ENCODE measurements around the gene MTMR12.

The MTMR12 gene

GRCh38 chr5:32279223-32279622 lies 33.5 kb downstream of the MTMR12 start:
- Histone ChIP-seq H3F3A (ENCODE audit: control insufficient read depth, insufficient read depth) (peaks cover 16% of the 10 kb centered on the region), H3K27me3 (ENCODE audit: control insufficient read depth, low read length) (no peaks in the 10 kb centered on the region), H3K9me3 (ENCODE audit: control insufficient read depth, insufficient read depth, low read length) (no peaks in the 10 kb centered on the region), H3K4me2 (ENCODE audit: low read length) (peak overlapping the region; percentile 17; the same call in 1 of the 2 replicates), H3K9me2 (replicated peaks; ENCODE audit: control insufficient read depth, low read length) (no peaks in the 10 kb centered on the region), H4K20me1 (ENCODE audit: control insufficient read depth, insufficient read depth, low read depth, low read length) (peaks cover 10% of the 10 kb centered on the region; the same call in 1 of the 2 replicates), H3K4me1 (ENCODE audit: control insufficient read depth, low read length) (peaks cover 79% of the 10 kb centered on the region), H3K79me2 (ENCODE audit: control insufficient read depth, low read length) (peaks cover 95% of the 10 kb centered on the region), H3K4me3 (ENCODE audit: low read length) (no peak overlapping the region), H3K36me3 (ENCODE audit: control insufficient read depth, low read length) (peaks cover 73% of the 10 kb centered on the region), H3K27ac (ENCODE audit: low read depth, low read length) (no peak overlapping the region)
- TF ChIP-seq CTCF (IDR thresholded peaks at IDR 0.05; ENCODE audit: low read depth, low read length, poor library complexity, severe bottlenecking) (no peak), EZH2phosphoT487 (IDR thresholded peaks at IDR 0.05; ENCODE audit: borderline replicate concordance, low read length) (no peak)

- H3K4me3 ChIP-seq (ENCODE audit: low read length), result peak overlapping the region; percentile 53; the same call in 1 of the 2 replicates
- peaks cover 16% of the 10 kb centered on the region for H3F3A ChIP-seq (ENCODE audit: control insufficient read depth, insufficient read depth)
- TF ChIP-seq EZH2phosphoT487 (IDR thresholded peaks at IDR 0.05; ENCODE audit: borderline replicate concordance, low read length) (no peak), CTCF (IDR thresholded peaks at IDR 0.05; ENCODE audit: low read depth, low read length, poor library complexity, severe bottlenecking) (no peak)
- H4K20me1 ChIP-seq (ENCODE audit: control insufficient read depth, insufficient read depth, low read depth, low read length), result peaks cover 10% of the 10 kb centered on the region; the same call in 1 of the 2 replicates
- H3K9me2 ChIP-seq (replicated peaks; ENCODE audit: control insufficient read depth, low read length), result no peaks in the 10 kb centered on the region
- peaks cover 95% of the 10 kb centered on the region for H3K79me2 ChIP-seq (ENCODE audit: control insufficient read depth, low read length)
- H3K4me2 ChIP-seq (ENCODE audit: low read length), result peak overlapping the region; percentile 70
- H3K9me3 ChIP-seq (ENCODE audit: control insufficient read depth, insufficient read depth, low read length), result no peaks in the 10 kb centered on the region
- H3K36me3 ChIP-seq (ENCODE audit: control insufficient read depth, low read length), result peaks cover 77% of the 10 kb centered on the region
- H3K27me3 ChIP-seq (ENCODE audit: control insufficient read depth, low read length), result no peaks in the 10 kb centered on the region
- peaks cover 78% of the 10 kb centered on the region for H3K4me1 ChIP-seq (ENCODE audit: control insufficient read depth, low read length)
- peak overlapping the region; percentile 84 for H3K27ac ChIP-seq (ENCODE audit: low read depth, low read length)
Observed at GRCh38 chr5:32278406-32278805, 34.3 kb downstream of the MTMR12 start.

GRCh38 chr5:32277798-32278197 lies 34.9 kb downstream of the MTMR12 start:
- H3K27me3 ChIP-seq (ENCODE audit: control insufficient read depth, low read length), result no peaks in the 10 kb centered on the region
- peak overlapping the region; percentile 53 for H3K4me3 ChIP-seq (ENCODE audit: low read length)
- H3K9me2 ChIP-seq (replicated peaks; ENCODE audit: control insufficient read depth, low read length), result no peaks in the 10 kb centered on the region
- H3K9me3 ChIP-seq (ENCODE audit: control insufficient read depth, insufficient read depth, low read length), result no peaks in the 10 kb centered on the region
- TF ChIP-seq CTCF (IDR thresholded peaks at IDR 0.05; ENCODE audit: low read depth, low read length, poor library complexity, severe bottlenecking) (no peak), EZH2phosphoT487 (IDR thresholded peaks at IDR 0.05; ENCODE audit: borderline replicate concordance, low read length) (no peak)
- peaks cover 89% of the 10 kb centered on the region for H3K79me2 ChIP-seq (ENCODE audit: control insufficient read depth, low read length)
- peaks cover 15% of the 10 kb centered on the region for H3F3A ChIP-seq (ENCODE audit: control insufficient read depth, insufficient read depth)
- H3K27ac ChIP-seq (ENCODE audit: low read depth, low read length), result peak overlapping the region; percentile 84
- H3K36me3 ChIP-seq (ENCODE audit: control insufficient read depth, low read length), result peaks cover 77% of the 10 kb centered on the region
- H4K20me1 ChIP-seq (ENCODE audit: control insufficient read depth, insufficient read depth, low read depth, low read length), result peaks cover 10% of the 10 kb centered on the region; the same call in 1 of the 2 replicates
- H3K4me1 ChIP-seq (ENCODE audit: control insufficient read depth, low read length), result peaks cover 74% of the 10 kb centered on the region
- peak overlapping the region; percentile 70 for H3K4me2 ChIP-seq (ENCODE audit: low read length)

All from DOHH2 (cell line).